GM19467 (cell line): ENCODE results near the gene TPD52L2.
"Not testable (repeated sequence)": the region's sequence is repeated elsewhere in the genome, so short reads cannot be mapped to it uniquely, and the experiment has no call there.

ENCODE experiments used
- ATAC-seq: cut with Tn5 transposase; IDR thresholded peaks from one replicate; pipeline ENCODE4 v1.9.1; 2021; ENCODE audit warnings: mild to moderate bottlenecking, moderate library complexity; ENCODE audit not compliant: unreplicated experiment

Gene TPD52L2

DNA sequence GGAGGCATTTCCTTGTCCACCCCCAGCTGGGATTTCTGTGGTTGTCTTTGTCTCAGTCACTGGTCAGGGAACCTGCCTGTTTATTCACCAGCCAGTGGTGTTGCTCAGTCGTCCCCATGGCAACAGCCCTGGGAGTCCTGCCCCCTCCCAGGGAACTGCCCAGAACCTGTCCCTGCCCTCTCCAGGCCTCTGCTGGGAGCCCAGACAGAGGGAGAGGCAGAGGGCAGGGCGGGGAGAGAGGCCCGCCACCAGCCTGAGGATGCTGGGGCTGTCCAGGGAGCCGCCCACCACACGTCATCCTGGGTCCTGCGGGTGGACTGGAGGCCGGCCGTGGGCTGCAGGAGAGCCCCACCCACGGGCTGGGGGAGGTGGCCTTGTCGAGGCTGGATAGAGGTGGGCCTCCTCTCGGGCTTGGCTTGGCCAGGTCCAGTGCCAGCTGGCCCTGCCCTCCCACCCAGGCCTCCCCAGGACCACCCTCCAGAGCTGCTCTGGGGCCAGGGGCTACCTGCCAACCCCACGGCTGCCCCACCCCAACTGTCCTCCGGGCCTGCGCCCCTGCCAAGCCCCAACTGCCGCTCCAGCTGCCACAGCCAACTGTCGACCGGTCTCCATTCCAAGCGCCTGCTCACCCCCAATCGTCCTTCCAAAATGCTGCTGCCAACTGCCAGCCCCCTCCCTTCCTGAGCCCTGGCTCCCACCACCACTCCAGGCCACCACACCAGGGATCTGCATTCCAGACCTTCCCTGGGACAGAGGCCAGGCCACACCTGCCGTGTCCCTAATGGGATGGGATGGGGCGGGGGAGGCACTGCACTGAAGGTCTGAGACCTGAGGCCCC lies 29.8 kb upstream of the TPD52L2 start:
- no peak for ATAC-seq

- ATAC-seq, result no peak
Measured at GRCh38 chr20:63836458-63837344, 28.4 kb upstream of the TPD52L2 start.

GRCh38 chr20:63837479-63837878 lies 27.6 kb upstream of the TPD52L2 start:
- ATAC-seq, result no peak

- no peak for ATAC-seq
Measured at GRCh38 chr20:63839620-63840019, 25.4 kb upstream of the TPD52L2 start.

- ATAC-seq, result no peak
Measured at GRCh38 chr20:63840405-63840828, 24.7 kb upstream of the TPD52L2 start.

- ATAC-seq, result no peak
Measured at GRCh38 chr20:63842258-63842657, 22.8 kb upstream of the TPD52L2 start.

DNA sequence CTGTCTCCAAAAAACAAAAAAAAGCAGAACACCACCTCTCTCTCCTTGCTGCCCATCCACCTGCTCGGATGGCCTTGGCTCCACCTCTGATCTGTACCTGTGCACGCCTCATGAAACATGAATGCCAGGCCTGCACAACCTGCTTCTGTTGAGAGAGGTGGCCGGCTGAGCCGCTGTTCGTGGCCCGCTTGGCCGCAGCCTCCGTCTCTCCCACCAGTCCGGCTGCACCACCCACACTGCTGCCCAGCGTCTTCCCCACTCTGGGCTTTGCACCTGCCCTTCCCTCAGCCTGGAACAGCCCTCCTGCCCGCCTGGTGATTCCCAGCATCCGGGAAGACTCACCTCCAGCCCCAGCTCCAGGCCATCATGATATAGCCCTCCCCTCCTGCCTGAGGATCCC lies 21.8 kb upstream of the TPD52L2 start:
- ATAC-seq, result no peak

- ATAC-seq, result no peak
Measured at GRCh38 chr20:63843778-63844177, 21.3 kb upstream of the TPD52L2 start.

GRCh38 chr20:63844511-63844991 lies 20.5 kb upstream of the TPD52L2 start:
- no peak for ATAC-seq

DNA sequence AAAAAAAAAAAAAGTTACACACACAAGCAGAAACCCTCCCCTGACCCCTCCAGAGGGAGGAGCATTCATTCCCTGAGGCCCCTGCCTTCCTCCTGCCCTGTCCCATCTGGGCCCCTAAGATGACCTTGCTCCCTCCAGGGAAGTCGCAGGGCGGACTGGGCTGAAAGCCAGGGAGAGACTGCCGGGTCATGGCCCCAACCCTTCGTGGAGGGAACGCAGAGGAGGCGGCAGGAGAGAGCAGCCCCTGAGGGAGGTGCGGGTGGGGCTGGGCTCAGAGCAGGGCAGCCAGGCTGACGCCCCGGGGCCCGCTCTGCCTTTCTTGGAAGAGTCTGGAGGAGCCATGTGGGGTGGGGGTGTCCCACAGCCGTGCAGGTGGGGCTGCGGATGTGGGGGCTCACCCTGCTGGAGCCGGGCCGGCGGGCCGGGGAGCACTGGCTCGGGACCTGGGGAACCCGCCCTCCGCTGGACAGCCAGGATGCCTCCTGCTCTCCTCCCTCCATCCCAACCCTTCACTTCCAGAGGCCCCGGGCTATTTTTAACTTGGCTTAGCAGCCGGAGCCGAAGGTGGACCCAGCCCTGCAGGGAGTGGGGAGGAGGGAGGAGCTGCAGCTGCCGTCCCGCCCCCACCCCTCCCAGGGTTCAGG lies 18.8 kb upstream of the TPD52L2 start:
- no peak for ATAC-seq

DNA sequence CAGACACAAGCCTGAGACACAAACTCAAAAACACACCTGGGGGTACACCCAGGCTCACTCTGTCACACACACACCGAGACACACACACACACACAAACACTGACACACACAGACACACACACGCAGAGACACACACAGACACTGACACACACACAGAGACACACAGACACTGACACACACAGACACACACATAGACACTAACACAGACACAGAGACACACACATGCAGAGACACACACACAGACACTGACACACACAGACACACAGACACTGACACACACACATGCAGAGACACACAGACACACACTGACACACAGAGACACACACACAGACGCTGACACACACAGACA lies 18.2 kb upstream of the TPD52L2 start:
- ATAC-seq, result no peak

GRCh38 chr20:63847237-63848002 lies 17.6 kb upstream of the TPD52L2 start:
- ATAC-seq, result no peak

DNA sequence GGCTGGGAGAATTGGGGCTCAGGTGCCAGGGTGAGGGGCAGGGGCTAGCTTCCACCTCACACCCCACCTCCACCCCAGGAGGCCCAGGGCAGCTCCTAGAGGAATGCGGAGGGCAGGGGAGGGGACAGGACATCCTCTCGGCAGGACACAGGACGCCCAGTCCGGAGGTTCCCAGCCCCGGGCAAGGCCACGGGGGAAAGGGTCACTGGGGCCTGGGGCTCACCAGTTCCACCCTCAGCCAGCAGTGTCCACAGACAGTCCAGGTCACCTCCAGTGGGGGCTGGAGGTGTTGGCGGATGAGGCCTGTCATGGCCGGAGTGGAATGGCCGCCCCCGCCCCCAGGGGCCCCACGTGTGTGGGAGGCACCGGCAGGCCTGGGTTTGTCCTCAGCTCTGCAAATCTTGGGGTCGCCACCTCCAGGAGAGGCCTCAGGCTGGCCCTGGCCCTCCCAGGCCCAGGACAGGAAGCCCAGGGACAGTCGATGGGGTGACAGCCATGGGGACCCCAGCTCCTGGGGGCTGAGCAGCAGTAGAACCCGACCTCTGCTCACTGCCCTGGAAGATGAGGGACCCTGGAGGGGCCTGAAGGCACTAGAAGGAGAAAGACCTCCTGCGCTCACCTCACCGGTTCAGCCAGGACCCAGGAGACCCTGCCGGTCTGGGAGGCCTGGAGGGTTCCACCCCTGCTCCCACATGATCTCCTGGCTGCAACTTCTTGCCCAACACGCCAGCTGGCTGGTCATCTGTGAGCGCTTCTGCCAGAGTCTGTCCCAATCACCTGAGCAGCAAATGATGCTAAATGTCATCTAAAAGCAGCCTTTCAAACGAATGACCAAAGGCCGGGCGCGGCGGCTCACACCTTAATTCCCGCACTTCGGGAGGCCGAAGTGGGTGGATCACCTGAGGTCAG lies 16.8 kb upstream of the TPD52L2 start:
- no peak for ATAC-seq

DNA sequence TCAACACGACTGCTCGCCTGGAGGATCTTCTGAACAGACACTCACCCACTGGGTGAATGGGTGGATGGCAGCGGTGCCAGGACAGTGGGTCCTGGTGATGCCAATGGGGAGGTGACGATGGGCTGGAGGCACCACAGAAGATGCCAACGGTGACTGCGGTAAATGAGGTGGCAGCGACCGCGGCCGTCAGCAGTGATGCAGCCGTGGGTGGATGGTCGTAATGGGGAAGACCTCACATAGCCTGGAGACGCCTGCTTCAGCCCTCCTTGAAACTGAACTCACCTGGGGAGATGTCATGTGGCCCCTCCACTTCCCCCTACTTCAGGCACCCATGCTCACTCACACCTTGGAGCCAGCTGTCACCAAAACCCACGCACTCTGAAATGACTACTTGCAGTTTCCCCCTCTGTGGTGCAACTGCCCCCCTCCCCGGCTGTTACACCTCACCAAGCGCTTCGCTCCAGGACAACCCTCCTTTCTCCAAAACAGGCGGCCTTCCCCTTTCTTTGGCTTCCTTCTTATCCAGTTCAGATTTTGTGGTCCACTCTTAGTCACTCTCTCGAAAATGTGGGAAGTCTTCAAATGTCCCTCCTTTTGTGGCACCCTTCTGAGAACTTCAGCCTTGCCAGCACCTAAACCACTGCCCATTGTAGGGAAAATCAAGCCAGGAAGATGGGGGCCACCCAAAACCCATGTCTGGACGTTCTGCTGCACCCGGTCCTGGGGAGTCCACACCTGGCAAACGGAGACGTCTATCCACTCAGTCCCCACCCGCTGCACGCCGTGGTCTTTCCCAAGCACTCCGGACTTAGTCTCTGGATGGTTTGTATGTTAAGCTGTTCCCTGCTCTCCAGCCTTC lies 14.2 kb upstream of the TPD52L2 start:
- no peak for ATAC-seq

DNA sequence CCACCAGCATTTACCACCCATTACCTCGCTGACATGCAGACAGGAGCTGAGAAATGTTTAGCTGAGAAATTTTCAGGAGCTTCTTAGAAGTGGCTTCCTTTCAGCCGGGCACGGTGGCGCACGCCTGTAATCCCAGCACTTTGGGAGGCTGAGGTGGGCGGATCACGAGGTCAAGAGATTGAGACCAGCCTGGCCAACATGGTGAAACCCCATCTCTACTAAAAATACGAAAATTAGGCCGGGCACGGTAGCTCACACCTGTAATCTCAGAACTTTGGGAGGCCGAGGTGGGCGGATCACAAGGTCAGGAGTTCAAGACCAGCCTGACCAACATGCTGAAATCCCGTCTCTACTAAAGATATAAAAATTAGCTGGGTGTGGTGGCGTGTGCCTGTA lies 13.5 kb upstream of the TPD52L2 start:
- not testable (repeated sequence) for ATAC-seq

- not testable (repeated sequence) for ATAC-seq
Measured at GRCh38 chr20:63853733-63854068, 11.4 kb upstream of the TPD52L2 start.

- no peak for ATAC-seq
Measured at GRCh38 chr20:63854069-63854765, 10.9 kb upstream of the TPD52L2 start.

- ATAC-seq, result no peak
Measured at GRCh38 chr20:63854766-63855362, 10.2 kb upstream of the TPD52L2 start.
